ENCODE results near the gene SLC14A1.

DNA sequence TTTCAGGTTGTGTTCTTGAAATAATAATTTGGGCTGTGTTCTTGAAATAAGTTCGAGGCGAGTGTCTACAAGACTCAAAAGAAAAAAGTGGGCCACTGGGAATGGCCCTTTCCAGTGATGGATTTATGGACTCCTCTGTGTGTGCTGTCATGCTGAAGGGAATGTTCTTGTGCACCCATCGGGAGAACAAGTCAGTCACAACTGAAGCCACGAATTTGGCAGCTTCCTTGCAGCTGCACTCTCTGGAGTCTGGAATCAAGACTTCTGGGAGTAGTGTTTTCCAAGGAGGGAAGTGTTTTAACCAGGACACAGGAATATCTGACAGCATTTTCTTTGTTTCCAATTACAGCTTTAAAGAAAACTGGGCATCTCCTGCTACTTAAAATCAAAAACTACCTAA, 620 bp downstream of the SLC14A1 start:
- TF ChIP-seq EZH2 (IDR thresholded peaks at IDR 0.05) = no peak
- no peak for TF ChIP-seq POLR2AphosphoS5 (IDR thresholded peaks at IDR 0.05; ENCODE audit: borderline replicate concordance, low read depth, low read length)
- no peak for TF ChIP-seq FOXP2 (optimal IDR thresholded peaks at IDR 0.05; ENCODE audit: control extremely low read depth, extremely low read length, insufficient read depth)

Measured in SK-N-MC (cell line).